ENCODE results near the gene ALB. TPM values are rescaled to one million over a fixed set of nuclear protein-coding genes. Genes with fewer than 3 reads are reported as not detected.
"Not testable (repeated sequence)": the region's sequence is repeated elsewhere in the genome, so short reads cannot be mapped to it uniquely, and the experiment has no call there.

The ALB gene
- total RNA-seq, 1 donor from 2014 or later = 0.70 TPM

DNA sequence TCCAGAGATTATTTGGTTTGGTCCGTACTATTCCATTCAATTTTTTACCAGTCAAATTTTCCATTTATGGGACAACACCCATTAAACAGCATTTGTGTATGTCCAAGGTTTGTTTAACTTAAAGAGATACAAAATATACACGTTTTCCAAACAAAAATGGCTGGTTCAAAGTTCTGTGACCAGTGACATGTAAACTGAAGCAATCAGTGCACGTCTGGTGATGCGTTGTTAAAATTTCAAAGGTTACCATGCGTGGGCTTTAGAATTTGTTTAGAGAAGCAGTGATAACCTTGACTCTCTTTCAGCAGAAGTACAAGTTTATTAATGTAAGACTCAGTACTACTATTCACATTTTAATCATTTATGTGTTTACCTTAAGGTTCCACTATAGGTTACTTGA, 25.2 kb upstream of the ALB start:
- Mint-ChIP-seq H3K36me3 (ENCODE audit: low read depth) (no peaks in the 10 kb centered on the region), H3K9me3 (no peaks in the 10 kb centered on the region), H3K27me3 (ENCODE audit: low read depth) (no peaks in the 10 kb centered on the region), H3K4me3 (no peak overlapping the region), H3K27ac (ENCODE audit: unreplicated experiment) (no peak overlapping the region), H3K4me1 (peaks cover 8% of the 10 kb centered on the region)
- TF ChIP-seq, protein P1, sequence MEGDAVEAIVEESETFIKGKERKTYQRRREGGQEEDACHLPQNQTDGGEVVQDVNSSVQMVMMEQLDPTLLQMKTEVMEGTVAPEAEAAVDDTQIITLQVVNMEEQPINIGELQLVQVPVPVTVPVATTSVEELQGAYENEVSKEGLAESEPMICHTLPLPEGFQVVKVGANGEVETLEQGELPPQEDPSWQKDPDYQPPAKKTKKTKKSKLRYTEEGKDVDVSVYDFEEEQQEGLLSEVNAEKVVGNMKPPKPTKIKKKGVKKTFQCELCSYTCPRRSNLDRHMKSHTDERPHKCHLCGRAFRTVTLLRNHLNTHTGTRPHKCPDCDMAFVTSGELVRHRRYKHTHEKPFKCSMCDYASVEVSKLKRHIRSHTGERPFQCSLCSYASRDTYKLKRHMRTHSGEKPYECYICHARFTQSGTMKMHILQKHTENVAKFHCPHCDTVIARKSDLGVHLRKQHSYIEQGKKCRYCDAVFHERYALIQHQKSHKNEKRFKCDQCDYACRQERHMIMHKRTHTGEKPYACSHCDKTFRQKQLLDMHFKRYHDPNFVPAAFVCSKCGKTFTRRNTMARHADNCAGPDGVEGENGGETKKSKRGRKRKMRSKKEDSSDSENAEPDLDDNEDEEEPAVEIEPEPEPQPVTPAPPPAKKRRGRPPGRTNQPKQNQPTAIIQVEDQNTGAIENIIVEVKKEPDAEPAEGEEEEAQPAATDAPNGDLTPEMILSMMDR (conservative IDR thresholded peaks at IDR 0.05) = no peak
- DNase-seq (ENCODE audit: low read depth, low spot score) = no peak

- TF ChIP-seq, protein P1 (conservative IDR thresholded peaks at IDR 0.05) = no peak
- H3K4me3 Mint-ChIP-seq = no peak overlapping the region
- no peak for DNase-seq (ENCODE audit: low read depth, low spot score)
- H3K27ac Mint-ChIP-seq (ENCODE audit: unreplicated experiment) = no peak overlapping the region
- no peaks in the 10 kb centered on the region for H3K36me3 Mint-ChIP-seq (ENCODE audit: low read depth)
- no peaks in the 10 kb centered on the region for H3K9me3 Mint-ChIP-seq
- no peaks in the 10 kb centered on the region for H3K27me3 Mint-ChIP-seq (ENCODE audit: low read depth)
- H3K4me1 Mint-ChIP-seq = peaks cover 8% of the 10 kb centered on the region
Observed at GRCh38 chr4:73379946-73380345, 24.1 kb upstream of the ALB start.

GRCh38 chr4:73381214-73381613, 22.9 kb upstream of the ALB start:
- H3K9me3 Mint-ChIP-seq = peaks cover 5% of the 10 kb centered on the region

DNA sequence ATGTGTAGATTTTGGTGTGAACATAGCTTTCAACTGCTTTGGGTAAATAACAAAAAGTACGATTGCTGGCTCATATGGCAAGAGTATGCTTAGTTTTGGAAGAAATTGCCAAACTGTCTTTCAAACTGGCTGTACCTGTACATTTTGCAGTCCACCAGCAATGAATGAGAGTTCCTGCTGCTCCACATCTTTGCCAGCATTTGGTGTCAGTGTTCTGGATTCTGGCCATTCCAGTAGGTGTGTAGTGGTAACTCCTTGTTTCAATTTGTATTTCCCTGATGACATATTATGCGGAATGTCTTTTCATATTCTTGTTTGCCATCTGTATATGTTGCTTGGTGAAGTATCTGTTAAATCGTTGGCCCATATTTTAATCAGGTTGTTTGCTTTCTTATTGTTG, 20.6 kb upstream of the ALB start:
- H3K4me3 Mint-ChIP-seq = no peak overlapping the region
- H3K9me3 Mint-ChIP-seq = peaks cover 9% of the 10 kb centered on the region
- H3K4me1 Mint-ChIP-seq = no peaks in the 10 kb centered on the region
- no peaks in the 10 kb centered on the region for H3K27me3 Mint-ChIP-seq (ENCODE audit: low read depth)
- no peak for DNase-seq (ENCODE audit: low read depth, low spot score)
- TF ChIP-seq, protein P1 (conservative IDR thresholded peaks at IDR 0.05) = no peak
- H3K36me3 Mint-ChIP-seq (ENCODE audit: low read depth) = no peaks in the 10 kb centered on the region
- H3K27ac Mint-ChIP-seq (ENCODE audit: unreplicated experiment) = no peak overlapping the region

More at GRCh38 chr4:73381214-73381613, 22.9 kb upstream of the ALB start:
- Mint-ChIP-seq H3K36me3 (ENCODE audit: low read depth) (no peaks in the 10 kb centered on the region), H3K4me3 (no peak overlapping the region), H3K27me3 (ENCODE audit: low read depth) (no peaks in the 10 kb centered on the region), H3K27ac (ENCODE audit: unreplicated experiment) (no peak overlapping the region), H3K4me1 (peaks cover 5% of the 10 kb centered on the region)
- no peak for DNase-seq (ENCODE audit: low read depth, low spot score)
- TF ChIP-seq, protein P1 (conservative IDR thresholded peaks at IDR 0.05) = no peak

- Mint-ChIP-seq H3K36me3 (ENCODE audit: low read depth) (no peaks in the 10 kb centered on the region), H3K9me3 (peaks cover 11% of the 10 kb centered on the region), H3K4me1 (no peaks in the 10 kb centered on the region), H3K27me3 (ENCODE audit: low read depth) (no peaks in the 10 kb centered on the region), H3K4me3 (no peak overlapping the region), H3K27ac (ENCODE audit: unreplicated experiment) (no peak overlapping the region)
- no peak for DNase-seq (ENCODE audit: low read depth, low spot score)
- TF ChIP-seq, protein P1 (conservative IDR thresholded peaks at IDR 0.05) = no peak
Observed at GRCh38 chr4:73387552-73387951, 16.5 kb upstream of the ALB start.

- Mint-ChIP-seq H3K27ac (ENCODE audit: unreplicated experiment) (no peak overlapping the region), H3K36me3 (ENCODE audit: low read depth) (no peaks in the 10 kb centered on the region), H3K4me1 (no peaks in the 10 kb centered on the region), H3K9me3 (peaks cover 11% of the 10 kb centered on the region), H3K4me3 (no peak overlapping the region), H3K27me3 (ENCODE audit: low read depth) (no peaks in the 10 kb centered on the region)
- TF ChIP-seq, protein P1 (conservative IDR thresholded peaks at IDR 0.05) = no peak
- no peak for DNase-seq (ENCODE audit: low read depth, low spot score)
Observed at GRCh38 chr4:73388887-73389286, 15.2 kb upstream of the ALB start.

DNA sequence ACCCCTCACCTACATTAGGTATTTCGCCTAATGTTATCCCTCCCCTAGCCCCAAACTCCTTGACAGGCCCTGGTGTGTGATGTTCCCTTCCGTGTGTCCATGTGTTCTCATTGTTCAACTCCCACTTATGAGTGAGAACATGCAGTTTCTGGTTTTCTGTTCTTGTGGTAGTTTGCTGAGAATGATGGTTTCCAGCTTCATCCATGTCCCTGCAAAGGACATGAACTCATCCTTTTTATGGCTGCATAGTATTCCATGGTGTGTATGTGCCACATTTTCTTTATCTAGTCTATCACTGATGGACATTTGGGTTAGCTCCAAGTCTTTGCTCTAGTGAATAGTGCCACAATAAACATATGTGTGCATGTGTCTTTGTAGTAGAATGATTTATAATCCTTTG, 14.4 kb upstream of the ALB start:
- H3K4me1 Mint-ChIP-seq; H3K27ac Mint-ChIP-seq (ENCODE audit: unreplicated experiment); H3K4me3 Mint-ChIP-seq; H3K27me3 Mint-ChIP-seq (ENCODE audit: low read depth); H3K36me3 Mint-ChIP-seq (ENCODE audit: low read depth); DNase-seq (ENCODE audit: low read depth, low spot score): not testable (repeated sequence)
- H3K9me3 Mint-ChIP-seq = peaks cover 11% of the 10 kb centered on the region
